Sigmoid colon (tissue), 7 donors: ENCODE data around the gene FBP2. TPM values are rescaled to one million over a fixed set of nuclear protein-coding genes. Genes with fewer than 3 reads are reported as not detected.
"Not testable (repeated sequence)": the region's sequence is repeated elsewhere in the genome, so short reads cannot be mapped to it uniquely, and the experiment has no call there.

Experiments used
- DNase-seq: peaks from one replicate; pipeline ENCODE4 v3.0.0-alpha.2; 2019
- H3K27ac ChIP-seq, 4 donors: fragments of 200-600 bp; sonication (generic); one replicate each; pipeline ENCODE4 v1.5.1; 2016 to 2019; ENCODE audit warnings: mild to moderate bottlenecking in 1 of 4
- H3K27me3 ChIP-seq, 3 donors: fragments of 200-600 bp; sonication (generic); one replicate each; pipeline ENCODE4 v1.5.1; 2019; ENCODE audit warnings: mild to moderate bottlenecking in 1 of 3
- H3K36me3 ChIP-seq, 4 donors: fragments of 200-600 bp; sonication (generic); one replicate each; pipeline ENCODE4 v1.5.1; 2016 to 2019
- H3K4me1 ChIP-seq, 4 donors: fragments of 200-600 bp; sonication (generic); one replicate each; pipeline ENCODE4 v1.5.1; 2017 to 2019
- H3K4me3 ChIP-seq, 4 donors: fragments of 200-600 bp; sonication (generic); one replicate each; pipeline ENCODE4 v1.5.1; 2017 to 2019; ENCODE audit warnings: mild to moderate bottlenecking in 2 of 4, moderate library complexity in 1 of 4
- H3K9me3 ChIP-seq, 4 donors: fragments of 200-600 bp in 3 of 4; sonication (generic) in 3 of 4; one replicate each; pipeline versions ENCODE4 v1.5.1 to v1.6.1; 2013 to 2019
- EP300 ChIP-seq, 4 donors: sonication (generic); formaldehyde crosslinking; IDR thresholded peaks; one replicate each; pipeline ENCODE4 v1.6.1; 2017; ENCODE audit warnings: antibody characterized with exemption in 4 of 4
- POLR2A ChIP-seq, 2 donors: fragments of 450-650 bp; IDR thresholded peaks; one replicate each; pipeline ENCODE4 v1.6.1; 2016; ENCODE audit warnings: antibody characterized with exemption in 2 of 2, mild to moderate bottlenecking in 2 of 2, moderate library complexity in 2 of 2
- POLR2AphosphoS5 ChIP-seq, 4 donors: sonication (generic); formaldehyde crosslinking; IDR thresholded peaks; one replicate each; pipeline ENCODE4 v1.6.1; 2017; ENCODE audit warnings: antibody characterized with exemption in 4 of 4
- WGBS, 2 donors: extraction: QIAGEN DNeasy Blood & Tissue Kit; methylation state at CpG; one replicate each; pipeline ENCODE4 v1.1.7; 2013; 5-methylcytosine and 5-hydroxymethylcytosine counted together
- intact Hi-C: fragments of 100-400 bp; cut with DNase I; formaldehyde crosslinking; loops from one replicate; pipeline ENCODE4 v1.15.1; 2023
- polyA plus RNA-seq, 3 donors: library from polyadenylated mRNA; stranded (reverse); fragments of 200-250 nt; gene quantifications; one replicate each; pipeline ENCODE4 v1.2.3, GENCODE V29; 2013
- total RNA-seq, 4 donors: library from RNA; depleted of rRNA; stranded (reverse); fragments of >200 nt; gene quantifications; one replicate each; pipeline ENCODE4 v1.1.0, GENCODE V29; 2016
- TF ChIP-seq, protein P1 (sequence below), 4 experiments: fragments of 450-650 bp in 3 of 4; fragments of 200-600 bp in 1 of 4; IDR thresholded peaks; one replicate each; pipeline ENCODE4 v1.5.1; 2016 to 2019; ENCODE audit warnings: antibody characterized with exemption in 4 of 4, mild to moderate bottlenecking in 3 of 4, moderate library complexity in 2 of 4
- donor health status: healthy with polysubstance abuse.
- donor health status: Bipolar disorder and iron deficiency.
- donor health status: healthy.

Gene FBP2
- total and polyA plus RNA-seq, 7 donors: 0.04 TPM; not detected in 6

- Histone ChIP-seq H3K27ac (no peak overlapping the region), H3K36me3 (no peaks in the 10 kb centered on the region), H3K27me3 (no peaks in the 10 kb centered on the region), H3K4me1 (no peaks in the 10 kb centered on the region), H3K4me3 (no peak overlapping the region), H3K9me3 (no peaks in the 10 kb centered on the region)
- no peak for TF ChIP-seq EP300 (IDR thresholded peaks at IDR 0.05)
- intact Hi-C loops: no loop called here
- WGBS, 2 donors: 43 to 91% methylated on average over 29 of the region's 29 CpGs
- no peak for DNase-seq
These were observed 40.3 kb downstream of the FBP2 start for GRCh38 chr9:94553029-94553938.

- 41 to 69% methylated on average over 1 of the region's 1 CpG for WGBS, 2 donors
These were observed 47.7 kb downstream of the FBP2 start for GRCh38 chr9:94545940-94546339.

GRCh38 chr9:94544335-94544734 lies 49.3 kb downstream of the FBP2 start:
- H3K36me3 ChIP-seq, H3K4me3 ChIP-seq, intact Hi-C loops, H3K9me3 ChIP-seq, H3K27ac ChIP-seq, H3K4me1 ChIP-seq, H3K27me3 ChIP-seq, DNase-seq: not testable (repeated sequence)
- WGBS, 2 donors: 52 to 91% methylated on average over 3 of the region's 5 CpGs

More at GRCh38 chr9:94545940-94546339, 47.7 kb downstream of the FBP2 start:
- no peak for TF ChIP-seq POLR2AphosphoS5 (IDR thresholded peaks at IDR 0.05)
- no peak for TF ChIP-seq POLR2A (IDR thresholded peaks at IDR 0.05)
- TF ChIP-seq EP300 (IDR thresholded peaks at IDR 0.05): no peak
- TF ChIP-seq, protein P1, sequence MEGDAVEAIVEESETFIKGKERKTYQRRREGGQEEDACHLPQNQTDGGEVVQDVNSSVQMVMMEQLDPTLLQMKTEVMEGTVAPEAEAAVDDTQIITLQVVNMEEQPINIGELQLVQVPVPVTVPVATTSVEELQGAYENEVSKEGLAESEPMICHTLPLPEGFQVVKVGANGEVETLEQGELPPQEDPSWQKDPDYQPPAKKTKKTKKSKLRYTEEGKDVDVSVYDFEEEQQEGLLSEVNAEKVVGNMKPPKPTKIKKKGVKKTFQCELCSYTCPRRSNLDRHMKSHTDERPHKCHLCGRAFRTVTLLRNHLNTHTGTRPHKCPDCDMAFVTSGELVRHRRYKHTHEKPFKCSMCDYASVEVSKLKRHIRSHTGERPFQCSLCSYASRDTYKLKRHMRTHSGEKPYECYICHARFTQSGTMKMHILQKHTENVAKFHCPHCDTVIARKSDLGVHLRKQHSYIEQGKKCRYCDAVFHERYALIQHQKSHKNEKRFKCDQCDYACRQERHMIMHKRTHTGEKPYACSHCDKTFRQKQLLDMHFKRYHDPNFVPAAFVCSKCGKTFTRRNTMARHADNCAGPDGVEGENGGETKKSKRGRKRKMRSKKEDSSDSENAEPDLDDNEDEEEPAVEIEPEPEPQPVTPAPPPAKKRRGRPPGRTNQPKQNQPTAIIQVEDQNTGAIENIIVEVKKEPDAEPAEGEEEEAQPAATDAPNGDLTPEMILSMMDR (IDR thresholded peaks at IDR 0.05): no peak
- no peak for DNase-seq
- intact Hi-C loops: no loop called here
- Histone ChIP-seq H3K27ac (no peak overlapping the region), H3K4me3 (no peak overlapping the region), H3K9me3 (no peaks in the 10 kb centered on the region), H3K27me3 (no peaks in the 10 kb centered on the region), H3K4me1 (no peaks in the 10 kb centered on the region), H3K36me3 (no peaks in the 10 kb centered on the region)

- Histone ChIP-seq H3K27me3 (no peaks in the 10 kb centered on the region), H3K27ac (no peak overlapping the region), H3K36me3 (no peaks in the 10 kb centered on the region), H3K4me3 (no peak overlapping the region), H3K9me3 (no peaks in the 10 kb centered on the region), H3K4me1 (no peaks in the 10 kb centered on the region)
- DNase-seq: no peak
- intact Hi-C loops: no loop called here
- 93 to 95% methylated on average over 4 of the region's 4 CpGs for WGBS, 2 donors
- no peak for TF ChIP-seq EP300 (IDR thresholded peaks at IDR 0.05)
- TF ChIP-seq POLR2AphosphoS5 (IDR thresholded peaks at IDR 0.05): no peak
- TF ChIP-seq, protein P1 (IDR thresholded peaks at IDR 0.05): no peak
- TF ChIP-seq POLR2A (IDR thresholded peaks at IDR 0.05): no peak
These were observed 54.7 kb downstream of the FBP2 start for GRCh38 chr9:94538908-94539307.

GRCh38 chr9:94534901-94535300 lies 58.7 kb downstream of the FBP2 start:
- H3K4me1 ChIP-seq: no peaks in the 10 kb centered on the region
- H3K36me3 ChIP-seq: no peaks in the 10 kb centered on the region
- TF ChIP-seq, protein P1 (IDR thresholded peaks at IDR 0.05): no peak
- no peak for TF ChIP-seq POLR2AphosphoS5 (IDR thresholded peaks at IDR 0.05)
- no peak for TF ChIP-seq EP300 (IDR thresholded peaks at IDR 0.05)
- no peak for TF ChIP-seq POLR2A (IDR thresholded peaks at IDR 0.05)
- DNase-seq: no peak
- intact Hi-C loops: no loop called here
- H3K9me3 ChIP-seq: no peaks in the 10 kb centered on the region
- H3K27me3 ChIP-seq: no peaks in the 10 kb centered on the region
- no peak overlapping the region for H3K27ac ChIP-seq
- WGBS, 2 donors: 51 to 69% methylated on average over 4 of the region's 4 CpGs
- H3K4me3 ChIP-seq: no peak overlapping the region
